ENCODE measurements around the gene GLT1D1.
"Not testable (repeated sequence)": the region's sequence is repeated elsewhere in the genome, so short reads cannot be mapped to it uniquely, and the experiment has no call there.

Gene GLT1D1

DNA sequence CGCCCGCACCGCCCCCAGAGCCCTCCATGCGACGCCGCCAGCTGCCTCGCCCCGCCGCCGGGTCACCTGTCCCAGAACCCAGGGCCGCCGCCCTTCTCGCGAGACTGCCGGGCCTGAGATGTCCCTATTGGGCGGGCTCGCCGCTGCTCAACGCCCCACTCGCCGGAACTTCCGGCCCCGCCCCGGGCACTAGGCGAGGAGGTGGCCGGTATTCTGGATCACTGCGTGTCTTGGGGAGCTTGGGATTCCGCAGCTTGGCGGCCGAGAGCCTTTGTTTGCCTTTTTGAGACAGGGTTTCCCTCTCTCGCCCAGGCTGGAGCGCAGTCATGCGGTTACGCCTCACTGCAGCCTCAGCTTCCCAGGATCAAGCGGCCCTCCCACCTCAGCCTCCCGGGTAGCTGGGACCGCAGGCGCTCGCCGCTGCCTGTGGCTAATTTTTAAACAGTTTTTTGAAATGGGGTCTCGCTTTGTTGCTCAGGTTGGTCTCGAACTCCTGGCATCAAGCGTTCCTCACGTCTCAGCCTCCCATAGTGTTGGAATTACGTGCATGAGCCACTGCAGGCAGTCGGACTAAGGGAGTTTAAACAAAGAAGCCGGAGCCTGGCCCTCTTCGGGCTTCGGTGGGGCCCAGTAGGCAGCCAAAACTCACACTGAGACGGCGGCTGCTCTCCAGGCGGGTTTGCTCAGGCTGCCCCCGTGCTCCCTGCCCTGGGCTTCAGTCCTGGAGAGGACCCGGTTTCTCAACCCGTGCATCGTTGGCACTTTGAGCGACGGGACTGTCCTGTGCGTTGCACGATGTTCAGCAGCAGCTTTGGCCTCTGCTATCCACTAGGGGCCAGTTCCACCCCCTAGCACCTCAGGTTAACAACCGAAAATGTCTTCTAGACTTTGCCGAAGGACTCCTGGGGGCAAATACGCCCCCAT is 29.1 kb upstream of the GLT1D1 start, which contains the start of gene SLC15A4:
TSS of gene SLC15A4 (minus strand) at position 43 of the 924 bp plus-strand sequence. CDS start at position 28, 15 bp downstream.
- Histone ChIP-seq H3K4me1 (ENCODE audit: insufficient read depth, low read length) (peaks cover 43% of the 10 kb centered on the region), H3K36me3 (ENCODE audit: insufficient read depth, low read length) (no peaks in the 10 kb centered on the region), H3K27me3 (ENCODE audit: control insufficient read depth in 1 of 2, insufficient read depth in 2 of 2, low read length in 2 of 2) (no peaks in the 10 kb centered on the region), H3K9ac (ENCODE audit: low read length) (peak within 1 kb of the TSS; percentile 65), H3K9me3 (ENCODE audit: low read length) (no peaks in the 10 kb centered on the region), H3K4me3 (ENCODE audit: low read depth in 1 of 2, low read length in 2 of 2) (peak within 1 kb of the TSS; percentile 92 to 93), H3K27ac (ENCODE audit: low read depth, low read length) (peak within 1 kb of the TSS; percentile 93)

DNA sequence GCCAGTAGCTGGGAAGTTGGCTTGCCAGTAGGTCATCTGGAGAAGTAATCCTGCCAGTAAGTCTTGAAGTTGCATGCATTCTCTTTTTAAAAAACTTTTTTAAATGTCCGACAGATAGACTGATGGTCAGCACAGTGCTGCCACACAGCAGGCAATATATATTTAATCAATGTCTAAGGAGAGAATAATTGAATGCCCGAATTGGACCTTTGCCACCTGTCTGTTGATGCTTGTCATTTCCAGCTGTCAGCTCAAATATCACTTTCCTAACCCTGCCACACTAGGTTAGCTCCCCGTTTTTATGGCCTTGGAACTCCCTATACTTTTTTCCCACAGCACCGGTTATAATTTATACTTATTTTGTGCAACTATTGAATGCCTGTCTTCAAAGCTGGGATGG is 27.4 kb upstream of the GLT1D1 start:
- Histone ChIP-seq H3K9ac (ENCODE audit: low read length) (no peak overlapping the region), H3K36me3 (ENCODE audit: insufficient read depth, low read length) (no peaks in the 10 kb centered on the region), H3K4me1 (ENCODE audit: insufficient read depth, low read length) (peaks cover 28% of the 10 kb centered on the region), H3K9me3 (ENCODE audit: low read length) (no peaks in the 10 kb centered on the region), H3K27me3 (ENCODE audit: control insufficient read depth in 1 of 2, insufficient read depth in 2 of 2, low read length in 2 of 2) (no peaks in the 10 kb centered on the region), H3K4me3 (ENCODE audit: low read depth in 1 of 2, low read length in 2 of 2) (no peak overlapping the region), H3K27ac (ENCODE audit: low read depth, low read length) (no peak overlapping the region)

DNA sequence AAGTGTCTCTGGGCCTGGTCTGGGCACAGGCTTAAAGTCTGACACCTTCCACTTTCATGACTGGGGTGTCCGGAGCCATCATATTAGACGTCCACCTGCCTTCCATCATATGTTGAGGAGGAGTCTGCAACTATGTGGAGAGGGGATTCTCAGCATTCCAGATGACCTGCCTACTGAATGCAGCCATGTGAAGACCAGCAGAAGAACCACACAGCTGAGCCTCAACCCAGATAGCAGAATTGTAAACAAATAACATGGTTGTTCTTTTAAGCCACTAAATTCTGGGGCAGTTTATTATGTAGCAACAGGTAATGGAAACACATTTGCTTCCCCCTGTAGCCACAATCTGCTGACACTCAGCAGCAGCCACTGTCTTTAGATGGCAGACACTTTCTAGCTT is 25.6 kb upstream of the GLT1D1 start:
- Histone ChIP-seq H3K27me3 (ENCODE audit: control insufficient read depth in 1 of 2, insufficient read depth in 2 of 2, low read length in 2 of 2) (no peaks in the 10 kb centered on the region), H3K4me1 (ENCODE audit: insufficient read depth, low read length) (peaks cover 11% of the 10 kb centered on the region), H3K27ac (ENCODE audit: low read depth, low read length) (no peak overlapping the region)

GRCh38 chr12:128829861-128830504 is 23.3 kb upstream of the GLT1D1 start:
- no peak overlapping the region for H3K27ac ChIP-seq (ENCODE audit: low read depth, low read length)
- no peaks in the 10 kb centered on the region for H3K9me3 ChIP-seq (ENCODE audit: low read length)
- H3K4me1 ChIP-seq (ENCODE audit: insufficient read depth, low read length): no peaks in the 10 kb centered on the region
- H3K36me3 ChIP-seq (ENCODE audit: insufficient read depth, low read length): no peaks in the 10 kb centered on the region
- H3K9ac ChIP-seq (ENCODE audit: low read length): no peak overlapping the region
- no peaks in the 10 kb centered on the region for H3K27me3 ChIP-seq (ENCODE audit: control insufficient read depth in 1 of 2, insufficient read depth in 2 of 2, low read length in 2 of 2)
- H3K4me3 ChIP-seq (ENCODE audit: low read depth in 1 of 2, low read length in 2 of 2): no peak overlapping the region

More for the DNA sequence above, 25.6 kb upstream of the GLT1D1 start:
- Histone ChIP-seq H3K9me3 (ENCODE audit: low read length) (no peaks in the 10 kb centered on the region), H3K36me3 (ENCODE audit: insufficient read depth, low read length) (no peaks in the 10 kb centered on the region), H3K4me3 (ENCODE audit: low read depth in 1 of 2, low read length in 2 of 2) (no peak overlapping the region), H3K9ac (ENCODE audit: low read length) (no peak overlapping the region)

- no peak overlapping the region for H3K4me3 ChIP-seq (ENCODE audit: low read depth in 1 of 2, low read length in 2 of 2)
- no peaks in the 10 kb centered on the region for H3K9me3 ChIP-seq (ENCODE audit: low read length)
- no peaks in the 10 kb centered on the region for H3K27me3 ChIP-seq (ENCODE audit: control insufficient read depth in 1 of 2, insufficient read depth in 2 of 2, low read length in 2 of 2)
- no peaks in the 10 kb centered on the region for H3K4me1 ChIP-seq (ENCODE audit: insufficient read depth, low read length)
- H3K36me3 ChIP-seq (ENCODE audit: insufficient read depth, low read length): no peaks in the 10 kb centered on the region
- no peak overlapping the region for H3K27ac ChIP-seq (ENCODE audit: low read depth, low read length)
- no peak overlapping the region for H3K9ac ChIP-seq (ENCODE audit: low read length)
Measured at GRCh38 chr12:128830505-128830893, 22.8 kb upstream of the GLT1D1 start.

DNA sequence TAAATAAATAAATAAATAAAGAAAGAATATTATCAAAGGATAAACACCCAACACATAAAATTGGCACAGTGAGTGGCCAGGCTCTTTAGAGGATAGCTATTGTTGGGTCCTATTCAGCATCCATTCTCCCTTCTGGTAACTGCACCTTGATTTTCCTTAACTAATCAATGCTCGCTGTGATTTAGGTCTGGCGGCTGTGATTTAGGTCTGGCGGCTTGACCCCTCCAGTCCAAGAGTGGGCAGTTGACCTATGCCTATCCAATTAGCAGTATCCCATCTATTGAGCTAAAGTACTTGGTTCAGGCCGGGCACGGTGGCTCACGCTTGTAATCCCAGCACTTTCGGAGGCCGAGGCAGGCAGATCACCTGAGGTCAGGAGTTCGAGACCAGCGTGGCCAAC is 19.9 kb upstream of the GLT1D1 start:
- Histone ChIP-seq H3K9ac (ENCODE audit: low read length) (no peak overlapping the region), H3K27ac (ENCODE audit: low read depth, low read length) (no peak overlapping the region), H3K4me3 (ENCODE audit: low read depth in 1 of 2, low read length in 2 of 2) (no peak overlapping the region), H3K27me3 (ENCODE audit: control insufficient read depth in 1 of 2, insufficient read depth in 2 of 2, low read length in 2 of 2) (no peaks in the 10 kb centered on the region), H3K9me3 (ENCODE audit: low read length) (no peaks in the 10 kb centered on the region), H3K36me3 (ENCODE audit: insufficient read depth, low read length) (no peaks in the 10 kb centered on the region), H3K4me1 (ENCODE audit: insufficient read depth, low read length) (no peaks in the 10 kb centered on the region)

- not testable (repeated sequence) for H3K4me1 ChIP-seq (ENCODE audit: insufficient read depth, low read length); H3K9me3 ChIP-seq (ENCODE audit: low read length); H3K4me3 ChIP-seq (ENCODE audit: low read depth in 1 of 2, low read length in 2 of 2); H3K9ac ChIP-seq (ENCODE audit: low read length); H3K27ac ChIP-seq (ENCODE audit: low read depth, low read length); H3K27me3 ChIP-seq (ENCODE audit: control insufficient read depth in 1 of 2, insufficient read depth in 2 of 2, low read length in 2 of 2); H3K36me3 ChIP-seq (ENCODE audit: insufficient read depth, low read length)
Measured at GRCh38 chr12:128839885-128840284, 13.4 kb upstream of the GLT1D1 start.

- H3K9ac ChIP-seq (ENCODE audit: low read length): no peak overlapping the region
- no peak overlapping the region for H3K4me3 ChIP-seq (ENCODE audit: low read depth in 1 of 2, low read length in 2 of 2)
- no peak overlapping the region for H3K27ac ChIP-seq (ENCODE audit: low read depth, low read length)
- H3K36me3 ChIP-seq (ENCODE audit: insufficient read depth, low read length): no peaks in the 10 kb centered on the region
- no peaks in the 10 kb centered on the region for H3K27me3 ChIP-seq (ENCODE audit: control insufficient read depth in 1 of 2, insufficient read depth in 2 of 2, low read length in 2 of 2)
- no peaks in the 10 kb centered on the region for H3K9me3 ChIP-seq (ENCODE audit: low read length)
- H3K4me1 ChIP-seq (ENCODE audit: insufficient read depth, low read length): no peaks in the 10 kb centered on the region
Measured at GRCh38 chr12:128840862-128841468, 12.3 kb upstream of the GLT1D1 start.

DNA sequence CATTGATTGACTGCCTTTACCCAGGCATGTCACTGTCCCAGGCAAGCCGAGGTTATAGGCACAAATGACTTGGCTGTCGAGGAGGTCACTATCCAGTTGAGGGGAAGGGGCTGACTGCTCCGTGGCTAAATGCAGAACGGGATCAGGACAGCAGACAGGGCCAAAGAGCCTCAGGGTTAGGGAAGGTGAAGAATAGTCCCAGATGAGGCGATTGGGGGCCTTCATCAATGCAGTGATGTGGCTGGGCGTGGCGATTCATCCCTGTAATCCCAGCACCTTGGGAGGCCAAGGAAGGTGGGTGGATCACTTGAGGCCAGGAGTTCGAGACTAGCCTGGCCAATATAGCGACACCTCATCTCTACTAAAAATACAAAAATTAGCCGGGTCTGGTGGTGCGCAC is 10.7 kb upstream of the GLT1D1 start:
- Histone ChIP-seq H3K27me3 (ENCODE audit: control insufficient read depth in 1 of 2, insufficient read depth in 2 of 2, low read length in 2 of 2) (no peaks in the 10 kb centered on the region), H3K4me1 (ENCODE audit: insufficient read depth, low read length) (no peaks in the 10 kb centered on the region), H3K4me3 (ENCODE audit: low read depth in 1 of 2, low read length in 2 of 2) (no peak overlapping the region), H3K27ac (ENCODE audit: low read depth, low read length) (no peak overlapping the region), H3K9ac (ENCODE audit: low read length) (no peak overlapping the region), H3K9me3 (ENCODE audit: low read length) (no peaks in the 10 kb centered on the region), H3K36me3 (ENCODE audit: insufficient read depth, low read length) (no peaks in the 10 kb centered on the region)

GRCh38 chr12:128843538-128843937 is 9.7 kb upstream of the GLT1D1 start:
- H3K9me3 ChIP-seq (ENCODE audit: low read length): no peaks in the 10 kb centered on the region
- no peaks in the 10 kb centered on the region for H3K36me3 ChIP-seq (ENCODE audit: insufficient read depth, low read length)
- no peaks in the 10 kb centered on the region for H3K4me1 ChIP-seq (ENCODE audit: insufficient read depth, low read length)
- no peak overlapping the region for H3K27ac ChIP-seq (ENCODE audit: low read depth, low read length)
- H3K4me3 ChIP-seq (ENCODE audit: low read depth in 1 of 2, low read length in 2 of 2): no peak overlapping the region
- no peak overlapping the region for H3K9ac ChIP-seq (ENCODE audit: low read length)
- H3K27me3 ChIP-seq (ENCODE audit: control insufficient read depth in 1 of 2, insufficient read depth in 2 of 2, low read length in 2 of 2): no peaks in the 10 kb centered on the region

- Histone ChIP-seq H3K36me3 (ENCODE audit: insufficient read depth, low read length) (no peaks in the 10 kb centered on the region), H3K9me3 (ENCODE audit: low read length) (no peaks in the 10 kb centered on the region), H3K27ac (ENCODE audit: low read depth, low read length) (no peak overlapping the region), H3K27me3 (ENCODE audit: control insufficient read depth in 1 of 2, insufficient read depth in 2 of 2, low read length in 2 of 2) (no peaks in the 10 kb centered on the region), H3K9ac (ENCODE audit: low read length) (no peak overlapping the region), H3K4me1 (ENCODE audit: insufficient read depth, low read length) (no peaks in the 10 kb centered on the region), H3K4me3 (ENCODE audit: low read depth in 1 of 2, low read length in 2 of 2) (no peak overlapping the region)
Measured at GRCh38 chr12:128844031-128844635, 9.1 kb upstream of the GLT1D1 start.

All from muscle layer of colon (tissue), 2 donors.